Measurements from ENCODE around the gene GFER.

Gene GFER

DNA sequence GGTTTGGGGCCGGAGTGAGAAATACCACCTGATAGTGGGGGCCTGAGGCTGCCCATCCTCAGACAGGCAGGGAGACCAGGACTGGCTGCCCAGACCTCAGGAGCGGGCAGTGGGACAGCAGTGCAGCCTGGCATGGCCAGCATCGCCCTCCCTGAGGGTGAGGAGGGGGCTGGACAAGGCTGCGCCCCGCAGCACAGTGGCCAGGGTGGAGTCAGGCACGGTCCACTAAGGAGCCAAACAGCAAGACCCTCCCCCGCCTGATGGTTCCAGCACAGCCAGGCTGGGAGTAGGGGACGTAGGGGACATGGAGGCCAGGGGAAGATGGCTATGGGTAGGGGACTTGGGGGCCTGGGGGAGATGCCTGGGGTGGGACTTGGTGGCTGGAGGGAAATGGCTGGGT, 22.3 kb downstream of the GFER start:
- H3K36me3 Mint-ChIP-seq (ENCODE audit: low read depth): peaks cover 5% of the 10 kb centered on the region
- TF ChIP-seq, protein P1, sequence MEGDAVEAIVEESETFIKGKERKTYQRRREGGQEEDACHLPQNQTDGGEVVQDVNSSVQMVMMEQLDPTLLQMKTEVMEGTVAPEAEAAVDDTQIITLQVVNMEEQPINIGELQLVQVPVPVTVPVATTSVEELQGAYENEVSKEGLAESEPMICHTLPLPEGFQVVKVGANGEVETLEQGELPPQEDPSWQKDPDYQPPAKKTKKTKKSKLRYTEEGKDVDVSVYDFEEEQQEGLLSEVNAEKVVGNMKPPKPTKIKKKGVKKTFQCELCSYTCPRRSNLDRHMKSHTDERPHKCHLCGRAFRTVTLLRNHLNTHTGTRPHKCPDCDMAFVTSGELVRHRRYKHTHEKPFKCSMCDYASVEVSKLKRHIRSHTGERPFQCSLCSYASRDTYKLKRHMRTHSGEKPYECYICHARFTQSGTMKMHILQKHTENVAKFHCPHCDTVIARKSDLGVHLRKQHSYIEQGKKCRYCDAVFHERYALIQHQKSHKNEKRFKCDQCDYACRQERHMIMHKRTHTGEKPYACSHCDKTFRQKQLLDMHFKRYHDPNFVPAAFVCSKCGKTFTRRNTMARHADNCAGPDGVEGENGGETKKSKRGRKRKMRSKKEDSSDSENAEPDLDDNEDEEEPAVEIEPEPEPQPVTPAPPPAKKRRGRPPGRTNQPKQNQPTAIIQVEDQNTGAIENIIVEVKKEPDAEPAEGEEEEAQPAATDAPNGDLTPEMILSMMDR (IDR thresholded peaks at IDR 0.05; ENCODE audit: unreplicated experiment in 3 of 3): no peak
- H3K27ac Mint-ChIP-seq: peak overlapping the region in 1 of 3 experiments; percentile 37
- H3K27me3 Mint-ChIP-seq (ENCODE audit: low read depth): peaks cover 4% of the 10 kb centered on the region
- H3K9me3 Mint-ChIP-seq: no peaks in the 10 kb centered on the region
- H3K4me3 Mint-ChIP-seq: peak overlapping the region; percentile 64 to 80 (median 76)
- peaks cover 39% of the 10 kb centered on the region for H3K4me1 Mint-ChIP-seq

DNA sequence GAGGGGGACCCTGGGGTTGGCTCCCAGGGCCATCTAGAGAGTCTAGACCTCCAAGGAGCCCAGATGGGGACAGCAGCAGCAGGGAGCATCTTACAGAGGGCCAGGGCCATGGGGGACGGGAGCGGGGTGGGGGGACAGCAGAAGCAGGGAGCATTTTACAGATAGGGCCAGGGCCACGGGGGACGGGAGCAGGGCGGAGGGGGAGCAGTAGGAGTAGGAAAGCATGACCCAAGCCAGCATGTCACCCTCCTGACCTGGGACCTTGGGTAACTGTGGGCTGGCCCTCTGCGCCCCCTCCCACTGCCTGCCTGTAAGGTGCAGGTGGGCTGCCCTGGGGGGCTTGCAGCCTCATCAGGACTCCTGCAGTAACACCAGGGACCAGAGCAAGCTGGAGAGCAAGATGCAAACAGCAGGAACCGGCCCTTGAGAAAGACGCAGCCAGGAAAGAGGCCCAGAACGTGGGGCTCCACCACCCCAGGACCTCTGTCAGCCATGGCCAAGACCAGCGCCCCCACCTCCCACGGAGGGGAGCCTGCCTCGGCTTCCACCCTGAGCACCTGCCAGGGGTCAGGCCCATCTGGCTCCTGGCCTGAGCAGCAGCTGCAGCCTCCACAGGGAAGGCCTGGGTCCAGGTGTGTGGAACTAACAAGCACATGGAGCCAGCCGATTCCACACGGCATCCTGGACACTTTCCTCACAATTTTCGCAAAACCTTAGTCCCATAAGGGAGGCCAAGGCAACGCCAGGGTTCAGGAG, 23.3 kb downstream of the GFER start:
- peaks cover 4% of the 10 kb centered on the region for H3K27me3 Mint-ChIP-seq (ENCODE audit: low read depth)
- peaks cover 39% of the 10 kb centered on the region for H3K4me1 Mint-ChIP-seq
- peak overlapping the region; percentile 38 to 53 (median 41) for H3K27ac Mint-ChIP-seq
- H3K9me3 Mint-ChIP-seq: no peaks in the 10 kb centered on the region
- peaks cover 3% of the 10 kb centered on the region for H3K36me3 Mint-ChIP-seq (ENCODE audit: low read depth)
- TF ChIP-seq, protein P1 (IDR thresholded peaks at IDR 0.05; ENCODE audit: unreplicated experiment in 3 of 3): no peak
- H3K4me3 Mint-ChIP-seq: peak overlapping the region; percentile 84 to 90 (median 86)

DNA sequence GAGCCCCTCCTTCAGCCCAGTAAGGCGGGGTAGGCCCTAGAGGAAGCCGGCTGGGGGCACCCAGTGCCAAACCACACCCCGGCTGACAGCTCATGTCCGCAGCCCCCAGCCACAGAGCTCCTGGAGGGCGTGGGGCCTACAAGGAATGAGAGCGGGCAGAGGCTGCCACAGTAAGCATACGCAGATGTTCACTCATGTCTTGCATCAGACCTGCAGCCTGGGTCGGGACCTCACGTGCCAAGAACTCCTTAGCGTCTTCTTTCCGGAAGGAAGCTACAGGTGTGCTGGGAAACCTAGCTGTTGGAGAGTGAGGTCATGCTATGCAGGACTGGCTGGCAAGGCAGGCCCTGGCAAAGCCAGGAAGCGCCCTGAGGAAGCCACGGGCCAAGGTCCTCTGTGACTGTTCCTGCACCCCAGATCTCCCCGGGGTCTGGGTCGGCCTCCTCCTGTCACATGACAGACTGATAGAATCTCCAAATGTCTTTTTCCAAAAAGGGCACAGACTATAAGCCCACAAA, 24.1 kb downstream of the GFER start:
- Mint-ChIP-seq H3K36me3 (ENCODE audit: low read depth) (no peaks in the 10 kb centered on the region), H3K27ac (peak overlapping the region; percentile 62 to 82 (median 76)), H3K9me3 (no peaks in the 10 kb centered on the region), H3K4me1 (peaks cover 39% of the 10 kb centered on the region), H3K4me3 (peak overlapping the region; percentile 84 to 90 (median 86)), H3K27me3 (ENCODE audit: low read depth) (peaks cover 4% of the 10 kb centered on the region)
- TF ChIP-seq, protein P1 (IDR thresholded peaks at IDR 0.05; ENCODE audit: unreplicated experiment in 3 of 3): no peak

DNA sequence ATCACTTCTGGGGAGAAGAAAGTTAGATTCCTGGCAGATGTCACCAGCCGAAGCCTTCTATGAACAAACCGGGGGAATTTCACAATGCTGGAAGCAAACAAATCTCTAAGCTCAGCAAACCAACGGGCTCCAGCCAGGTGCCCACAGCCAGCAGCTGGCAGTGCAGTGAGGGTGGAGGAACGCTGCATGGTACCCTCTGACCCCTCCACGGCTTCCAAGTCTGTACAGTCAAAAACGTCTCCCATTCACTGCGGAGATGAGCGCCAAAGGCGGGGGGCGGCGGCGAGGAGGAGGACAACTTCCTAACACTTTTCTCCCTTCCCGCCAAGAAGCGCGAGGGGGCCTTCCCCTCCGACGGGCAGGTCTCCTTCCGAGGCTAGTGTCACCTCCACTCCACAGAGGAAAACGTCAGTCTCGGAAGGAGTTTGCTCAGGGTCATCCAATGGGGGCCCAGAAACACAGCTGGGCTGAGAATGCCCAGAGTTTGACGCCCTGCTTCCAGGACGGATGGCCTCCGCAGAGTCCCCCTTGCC, 24.7 kb downstream of the GFER start:
- peaks cover 4% of the 10 kb centered on the region for H3K27me3 Mint-ChIP-seq (ENCODE audit: low read depth)
- no peaks in the 10 kb centered on the region for H3K9me3 Mint-ChIP-seq
- TF ChIP-seq, protein P1 (IDR thresholded peaks at IDR 0.05; ENCODE audit: unreplicated experiment in 3 of 3): no peak
- H3K27ac Mint-ChIP-seq: peak overlapping the region; percentile 62 to 82 (median 76)
- H3K4me1 Mint-ChIP-seq: peaks cover 39% of the 10 kb centered on the region
- peak overlapping the region; percentile 84 to 90 (median 86) for H3K4me3 Mint-ChIP-seq
- no peaks in the 10 kb centered on the region for H3K36me3 Mint-ChIP-seq (ENCODE audit: low read depth)

DNA sequence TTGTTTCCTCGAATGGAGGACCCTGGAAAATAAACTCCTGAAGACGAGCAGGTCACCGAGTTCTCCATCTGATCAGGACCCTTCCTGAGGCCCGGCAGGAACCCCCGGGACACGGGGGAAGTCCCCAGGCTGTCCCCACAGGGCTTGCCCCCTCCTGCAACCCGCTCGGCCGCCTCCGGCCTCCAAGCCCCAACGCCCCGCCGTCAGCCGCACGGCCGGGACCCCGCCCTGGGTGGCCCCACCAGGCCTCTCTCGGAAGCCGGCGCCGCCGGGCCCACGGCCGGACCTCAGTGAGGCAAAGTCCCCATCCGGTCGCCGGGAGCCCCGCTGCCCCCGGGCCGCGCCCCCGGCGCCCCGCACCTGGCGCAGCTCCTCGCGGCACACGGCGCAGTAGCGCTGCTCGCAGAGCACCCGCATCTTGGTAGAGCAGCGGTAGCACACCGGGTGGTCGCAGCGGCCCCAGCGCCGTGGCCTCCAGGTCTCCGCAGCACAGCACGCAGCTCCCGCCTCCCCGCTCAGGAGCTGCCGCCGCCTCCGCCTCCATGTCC, 25.2 kb downstream of the GFER start:
- Mint-ChIP-seq H3K4me3 (peak overlapping the region; percentile 84 to 90 (median 86)), H3K9me3 (no peaks in the 10 kb centered on the region), H3K36me3 (ENCODE audit: low read depth) (no peaks in the 10 kb centered on the region), H3K4me1 (peaks cover 35% of the 10 kb centered on the region), H3K27ac (peak overlapping the region in 1 of 3 experiments; percentile 62), H3K27me3 (ENCODE audit: low read depth) (peaks cover 4% of the 10 kb centered on the region)
- TF ChIP-seq, protein P1 (IDR thresholded peaks at IDR 0.05; ENCODE audit: unreplicated experiment in 3 of 3): no peak
